Measurements from ENCODE around the gene SPPL2C. TPM values are rescaled to one million over a fixed set of nuclear protein-coding genes. Genes with fewer than 3 reads are reported as not detected.

SPPL2C gene
- total and polyA plus RNA-seq, 2 of the 8 experiments (the other 6 are each of a cell fraction or from before 2014, with no cell fraction given): not detected

DNA sequence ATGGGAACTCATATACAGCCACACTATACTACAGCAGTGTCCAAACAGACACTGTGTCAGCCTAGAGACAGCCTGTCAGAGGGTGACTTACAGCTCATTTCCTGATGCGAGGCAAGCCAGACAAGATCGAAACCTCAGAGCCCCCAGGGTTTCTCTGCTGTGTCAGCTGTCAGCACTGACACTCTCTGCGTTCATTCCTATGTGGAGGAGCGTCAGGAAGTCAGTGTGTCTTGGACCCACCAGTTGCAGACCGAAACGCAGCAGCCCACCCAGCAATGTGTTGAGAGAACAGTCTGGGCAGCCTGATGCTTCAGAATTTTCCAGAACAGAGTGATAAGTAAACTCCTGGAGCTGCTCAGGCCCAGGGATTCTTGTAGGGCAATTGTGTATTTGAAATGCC, 29.0 kb downstream of the SPPL2C start (continued):
- TF ChIP-seq, protein P1, sequence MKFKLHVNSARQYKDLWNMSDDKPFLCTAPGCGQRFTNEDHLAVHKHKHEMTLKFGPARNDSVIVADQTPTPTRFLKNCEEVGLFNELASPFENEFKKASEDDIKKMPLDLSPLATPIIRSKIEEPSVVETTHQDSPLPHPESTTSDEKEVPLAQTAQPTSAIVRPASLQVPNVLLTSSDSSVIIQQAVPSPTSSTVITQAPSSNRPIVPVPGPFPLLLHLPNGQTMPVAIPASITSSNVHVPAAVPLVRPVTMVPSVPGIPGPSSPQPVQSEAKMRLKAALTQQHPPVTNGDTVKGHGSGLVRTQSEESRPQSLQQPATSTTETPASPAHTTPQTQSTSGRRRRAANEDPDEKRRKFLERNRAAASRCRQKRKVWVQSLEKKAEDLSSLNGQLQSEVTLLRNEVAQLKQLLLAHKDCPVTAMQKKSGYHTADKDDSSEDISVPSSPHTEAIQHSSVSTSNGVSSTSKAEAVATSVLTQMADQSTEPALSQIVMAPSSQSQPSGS (IDR thresholded peaks at IDR 0.05; ENCODE audit: low read length): no peak

Data from H1 (cell line).